A549 treated with CORT108297 at 1 μM for 4 hours (cell line): ENCODE data around the gene ABCB1. TPM values are rescaled to one million over a fixed set of nuclear protein-coding genes. Genes with fewer than 3 reads are reported as not detected.

Experiments
- total RNA-seq: library from RNA; stranded (reverse); fragments of 200-300 nt; extraction: Qiagen RNA extraction; gene quantifications from 5 replicates; pipeline ENCODE4 v1.2.3, GENCODE V29; 2022

Gene ABCB1
- 0.06 to 0.29 TPM (median 0.17 TPM) in 4 of 5 replicates, not detected in the other for total RNA-seq

DNA sequence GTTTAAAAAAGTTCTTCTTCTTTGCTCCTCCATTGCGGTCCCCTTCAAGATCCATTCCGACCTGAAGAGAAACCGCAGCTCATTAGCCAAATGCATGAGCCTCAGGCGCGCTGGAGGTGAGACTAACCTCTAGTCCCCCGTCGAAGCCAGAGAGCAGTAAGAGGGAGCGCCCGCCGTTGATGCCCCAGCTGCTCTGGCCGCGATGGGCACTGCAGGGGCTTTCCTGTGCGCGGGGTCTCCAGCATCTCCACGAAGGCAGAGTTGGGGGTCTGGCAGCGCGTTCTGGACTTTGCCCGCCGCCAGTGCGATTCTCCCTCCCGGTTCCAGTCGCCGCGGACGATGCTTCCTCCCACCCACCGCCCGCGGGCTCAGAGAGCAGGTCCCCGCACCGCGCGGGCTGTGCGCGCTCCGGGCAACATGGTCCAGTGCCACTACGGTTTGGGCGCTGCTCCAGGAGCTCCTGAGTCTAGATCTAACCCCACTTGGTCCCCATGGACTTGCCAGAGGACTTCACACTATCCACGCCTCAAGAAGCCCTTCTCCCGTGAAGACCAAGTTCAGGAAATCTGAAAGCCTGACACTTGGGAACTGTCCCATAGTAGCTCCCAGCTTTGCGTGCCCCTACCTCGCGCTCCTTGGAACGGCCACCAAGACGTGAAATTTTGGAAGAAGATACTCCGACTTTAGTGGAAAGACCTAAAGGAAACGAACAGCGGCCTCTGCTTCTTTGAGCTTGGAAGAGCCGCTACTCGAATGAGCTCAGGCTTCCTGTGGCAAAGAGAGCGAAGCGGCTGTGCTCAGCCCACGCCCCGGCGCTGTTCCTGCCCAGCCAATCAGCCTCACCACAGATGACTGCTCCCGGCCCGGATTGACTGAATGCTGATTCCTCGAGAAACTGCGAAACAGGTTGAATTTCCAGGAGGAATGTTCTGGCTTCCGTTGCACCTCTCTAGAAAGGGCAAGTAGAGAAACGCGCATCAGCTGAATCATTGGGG, at the start of gene ABCB1:
Gene ABCB1, minus strand, starts transcription at position 755 of the 995 bp plus-strand sequence. Its CDS starts 700 bp downstream, at position 55.

DNA sequence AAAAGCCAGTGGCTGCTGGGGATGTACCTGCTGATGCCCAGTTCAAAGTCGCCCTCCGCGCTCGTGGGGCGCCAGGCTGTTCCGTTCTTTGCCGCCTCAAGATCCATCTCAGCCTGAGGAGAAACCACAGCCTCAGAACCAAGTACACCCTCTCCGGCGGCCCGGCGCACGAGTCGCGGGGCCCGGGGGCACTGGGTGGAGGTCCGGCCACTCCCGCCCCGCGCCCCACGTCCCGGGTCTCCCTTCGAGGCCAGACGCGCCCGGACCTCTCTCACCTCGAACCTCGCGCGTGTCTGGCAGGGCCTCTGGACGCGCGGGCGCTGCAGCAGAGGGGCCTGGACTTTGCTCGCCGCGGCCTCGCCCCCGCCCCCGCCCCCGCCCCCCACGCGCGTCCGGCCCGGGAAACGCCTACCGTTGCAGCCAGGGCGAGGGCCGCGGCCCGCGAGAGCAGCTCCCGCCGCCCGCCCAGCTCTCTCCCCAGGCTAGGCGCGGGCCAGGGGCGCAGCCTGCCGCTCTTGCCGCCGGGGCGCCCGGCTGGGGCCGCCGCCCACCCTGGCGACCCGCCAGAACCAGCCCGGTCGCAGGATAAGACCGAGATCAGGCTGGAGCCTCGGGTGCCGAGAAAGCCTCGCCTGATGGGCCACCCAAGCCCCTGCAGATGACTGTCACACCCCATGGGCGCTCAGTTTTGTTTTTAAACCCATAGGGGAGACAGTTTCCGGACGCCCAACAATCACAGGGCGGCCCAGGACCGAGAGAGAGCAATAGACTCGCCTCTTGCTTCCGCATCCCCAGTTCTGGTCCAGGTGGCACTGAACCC, 125.1 kb downstream of the ABCB1 start, which contains the start of gene ABCB4:
Gene ABCB4, minus strand, starts transcription at position 322 of the 820 bp plus-strand sequence. Its CDS starts 215 bp downstream, at position 107.

Other genes with a start within 250 kb of the ABCB1 start
- not detected in 5 replicates for gene ABCB4, start 125.2 kb downstream of the ABCB1 start, total RNA-seq
- gene RUNDC3B, start 27.5 kb upstream of the ABCB1 start, total RNA-seq, result 0.09 TPM in 2 of 5 replicates, not detected in the others